ENCODE data around the gene BCAP31.

- TF ChIP-seq CTCF (IDR thresholded peaks at IDR 0.05) (no peak), POLR2A (IDR thresholded peaks at IDR 0.05) (no peak), EP300 (IDR thresholded peaks at IDR 0.05) (no peak), POLR2AphosphoS5 (IDR thresholded peaks at IDR 0.05) (no peak)
These were observed 22.5 kb downstream of the BCAP31 start for GRCh38 chrX:153701706-153702105.

Data from gastroesophageal sphincter (tissue), 3 donors.